Left lung (tissue), 10 donors: Measurements from ENCODE around the gene KANK4. TPM values are rescaled to one million over a fixed set of nuclear protein-coding genes. Genes with fewer than 3 reads are reported as not detected.

Experiments
- ATAC-seq: fragments of 200-7000 bp; cut with Tn5 transposase; one replicate; pipeline ENCODE4 v1.9.1; 2020; ENCODE audit warnings: moderate library complexity
- DNase-seq, 4 donors: peaks; one replicate each; pipeline ENCODE4 v3.0.0-alpha.2; 2013 to 2020
- H3K27ac ChIP-seq, 2 donors: fragments of 200-600 bp; sonication (generic) in 1 of 2; one replicate each; pipeline versions ENCODE4 v1.5.0 to v1.8.0; 2020 to 2021
- H3K27me3 ChIP-seq, 2 donors: fragments of 200-600 bp; sonication (generic) in 1 of 2; one replicate each; pipeline versions ENCODE4 v1.5.0 to v1.8.0; 2020 to 2021
- H3K36me3 ChIP-seq, 2 donors: fragments of 200-600 bp; sonication (generic) in 1 of 2; one replicate each; pipeline versions ENCODE4 v1.5.0 to v1.8.0; 2020 to 2021
- H3K4me1 ChIP-seq, 2 donors: fragments of 200-600 bp; one replicate each; pipeline ENCODE4 v1.8.0; 2021
- H3K4me3 ChIP-seq, 2 donors: fragments of 200-600 bp; sonication (generic) in 1 of 2; one replicate each; pipeline versions ENCODE4 v1.5.0 to v1.8.0; 2020 to 2021; ENCODE audit warnings: mild to moderate bottlenecking in 1 of 2
- H3K9me3 ChIP-seq, 2 donors: fragments of 200-600 bp; sonication (generic) in 1 of 2; one replicate each; pipeline versions ENCODE4 v1.5.0 to v1.8.0; 2020 to 2021
- intact Hi-C, 2 donors: fragments of 100-400 bp; cut with DNase I; formaldehyde crosslinking; loops; one replicate each; pipeline versions ENCODE4 v1.11.2 to v1.14.2; 2022
- polyA plus RNA-seq, 6 donors: library from polyadenylated mRNA; unstranded; fragments of 120-200 nt; gene quantifications; one replicate each; pipeline ENCODE4 v1.2.1, GENCODE V29; 2013; ENCODE audit not compliant: insufficient read length in 6 of 6
- total RNA-seq, 2 donors: library from RNA; stranded (reverse); fragmentation: NEBNext Ultra II Directional; extraction: Animal tissue kit (Norgen Biotek cat#: 25700); gene quantifications; one replicate each; pipeline ENCODE4 v1.2.1, GENCODE V29; 2021
- TF ChIP-seq, protein P1 (sequence below), 2 donors: fragments of 200-600 bp; sonication (generic) in 1 of 2; IDR thresholded peaks; one replicate each; pipeline versions ENCODE4 v1.5.0 to v1.8.0; 2021; ENCODE audit warnings: antibody characterized with exemption in 2 of 2
- donor health status: DM: no; HTN: yes; CAD: no.
- donor health status: DM: no; HTN: no; CAD: no.

Gene KANK4
- total and polyA plus RNA-seq, 8 donors = 2.0 to 15.1 (median 11.2) TPM

DNA sequence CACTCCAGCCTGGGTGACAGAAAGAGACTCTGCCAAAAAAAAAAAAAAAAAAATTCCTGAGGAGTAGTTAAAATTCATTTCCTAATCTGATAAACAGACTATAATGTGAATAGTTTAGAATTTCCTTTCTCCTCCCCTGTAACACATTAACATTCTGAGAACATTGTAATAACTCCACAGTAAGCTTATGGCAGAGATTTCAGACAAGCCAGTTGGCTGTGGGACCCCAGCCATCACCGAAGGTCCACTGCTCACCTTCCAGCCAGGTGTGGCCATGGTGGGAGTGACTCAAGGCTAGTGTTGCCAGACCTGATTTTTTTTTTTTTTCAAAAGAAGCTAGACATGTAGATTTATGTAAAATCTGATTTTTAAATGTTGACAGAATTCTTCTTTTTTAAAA, 11.8 kb downstream of the KANK4 start:
- Histone ChIP-seq H3K36me3 (no peaks in the 10 kb centered on the region), H3K9me3 (no peaks in the 10 kb centered on the region), H3K27me3 (no peaks in the 10 kb centered on the region), H3K27ac (no peak overlapping the region), H3K4me3 (no peak overlapping the region), H3K4me1 (no peaks in the 10 kb centered on the region)
- TF ChIP-seq, protein P1, sequence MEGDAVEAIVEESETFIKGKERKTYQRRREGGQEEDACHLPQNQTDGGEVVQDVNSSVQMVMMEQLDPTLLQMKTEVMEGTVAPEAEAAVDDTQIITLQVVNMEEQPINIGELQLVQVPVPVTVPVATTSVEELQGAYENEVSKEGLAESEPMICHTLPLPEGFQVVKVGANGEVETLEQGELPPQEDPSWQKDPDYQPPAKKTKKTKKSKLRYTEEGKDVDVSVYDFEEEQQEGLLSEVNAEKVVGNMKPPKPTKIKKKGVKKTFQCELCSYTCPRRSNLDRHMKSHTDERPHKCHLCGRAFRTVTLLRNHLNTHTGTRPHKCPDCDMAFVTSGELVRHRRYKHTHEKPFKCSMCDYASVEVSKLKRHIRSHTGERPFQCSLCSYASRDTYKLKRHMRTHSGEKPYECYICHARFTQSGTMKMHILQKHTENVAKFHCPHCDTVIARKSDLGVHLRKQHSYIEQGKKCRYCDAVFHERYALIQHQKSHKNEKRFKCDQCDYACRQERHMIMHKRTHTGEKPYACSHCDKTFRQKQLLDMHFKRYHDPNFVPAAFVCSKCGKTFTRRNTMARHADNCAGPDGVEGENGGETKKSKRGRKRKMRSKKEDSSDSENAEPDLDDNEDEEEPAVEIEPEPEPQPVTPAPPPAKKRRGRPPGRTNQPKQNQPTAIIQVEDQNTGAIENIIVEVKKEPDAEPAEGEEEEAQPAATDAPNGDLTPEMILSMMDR (IDR thresholded peaks at IDR 0.05) = no peak
- ATAC-seq (no peak), DNase-seq (no peak)
- intact Hi-C loops = no loop called here

DNA sequence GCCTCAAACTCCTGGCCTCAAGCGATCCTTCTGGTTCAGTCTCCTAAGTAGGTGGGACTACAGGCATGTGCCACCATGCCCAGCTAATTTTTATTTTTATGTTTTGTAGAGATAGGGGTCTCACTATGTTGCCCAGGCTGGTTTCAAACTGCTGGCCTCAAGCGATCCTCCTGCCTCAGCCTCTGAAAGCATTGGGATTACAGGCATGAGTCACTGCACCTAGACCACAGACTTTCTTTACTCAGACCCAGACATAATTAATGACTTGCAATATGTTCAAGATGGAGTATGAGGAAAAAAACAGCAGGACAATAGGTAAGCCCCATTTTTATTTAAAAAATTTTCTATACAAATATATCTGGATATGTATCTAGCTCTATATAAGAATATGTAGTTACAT, 13.2 kb downstream of the KANK4 start:
- no peaks in the 10 kb centered on the region for H3K4me1 ChIP-seq
- no peak overlapping the region for H3K4me3 ChIP-seq
- no peak for DNase-seq
- H3K9me3 ChIP-seq = no peaks in the 10 kb centered on the region
- ATAC-seq = no peak
- TF ChIP-seq, protein P1 (IDR thresholded peaks at IDR 0.05) = no peak
- no peaks in the 10 kb centered on the region for H3K36me3 ChIP-seq
- intact Hi-C loops = no loop called here
- H3K27ac ChIP-seq = no peak overlapping the region
- H3K27me3 ChIP-seq = no peaks in the 10 kb centered on the region

DNA sequence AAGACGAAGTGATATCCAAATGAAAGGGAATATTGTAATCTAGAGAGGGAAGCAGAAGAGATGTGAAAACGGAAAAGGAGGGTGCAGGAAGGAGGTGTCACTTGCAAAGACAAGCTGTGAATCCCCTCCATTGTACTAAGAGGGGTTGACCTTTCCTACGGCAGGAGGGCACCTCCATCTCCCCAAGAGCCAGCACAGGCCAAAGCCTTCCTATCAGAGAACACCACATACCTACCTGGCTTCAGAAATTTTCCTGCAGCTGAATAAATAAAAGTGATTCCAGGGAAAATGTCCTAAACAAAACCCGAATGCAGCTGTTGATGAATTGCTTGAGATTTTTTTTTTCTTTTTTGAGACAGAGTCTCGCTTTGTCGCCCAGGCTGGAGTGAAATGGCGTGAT, 14.3 kb downstream of the KANK4 start:
- TF ChIP-seq, protein P1 (IDR thresholded peaks at IDR 0.05) = no peak
- Histone ChIP-seq H3K9me3 (no peaks in the 10 kb centered on the region), H3K27ac (no peak overlapping the region), H3K27me3 (no peaks in the 10 kb centered on the region), H3K4me3 (no peak overlapping the region), H3K4me1 (no peaks in the 10 kb centered on the region), H3K36me3 (no peaks in the 10 kb centered on the region)
- ATAC-seq (no peak), DNase-seq (no peak)
- intact Hi-C loops = no loop called here

DNA sequence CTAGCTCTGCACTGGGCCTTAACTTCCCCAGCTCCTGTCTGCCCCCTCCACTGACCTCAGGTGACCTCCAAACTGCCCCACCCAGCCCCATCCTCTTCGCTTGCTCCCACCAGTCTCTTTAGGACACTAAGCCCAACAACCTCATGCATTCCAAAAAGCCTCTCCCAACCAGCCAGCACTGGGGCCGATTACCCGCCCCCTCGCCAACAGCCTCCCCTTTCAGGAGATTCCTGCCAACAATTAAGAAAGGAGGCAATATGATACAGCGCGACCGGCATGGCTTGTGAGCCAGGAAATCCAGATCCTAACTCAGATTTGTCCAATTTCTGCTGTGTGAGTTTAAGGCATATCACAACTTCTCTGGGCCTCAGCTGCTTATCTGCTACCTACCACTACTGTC, 14.7 kb downstream of the KANK4 start:
- DNase-seq (no peak), ATAC-seq (no peak)

DNA sequence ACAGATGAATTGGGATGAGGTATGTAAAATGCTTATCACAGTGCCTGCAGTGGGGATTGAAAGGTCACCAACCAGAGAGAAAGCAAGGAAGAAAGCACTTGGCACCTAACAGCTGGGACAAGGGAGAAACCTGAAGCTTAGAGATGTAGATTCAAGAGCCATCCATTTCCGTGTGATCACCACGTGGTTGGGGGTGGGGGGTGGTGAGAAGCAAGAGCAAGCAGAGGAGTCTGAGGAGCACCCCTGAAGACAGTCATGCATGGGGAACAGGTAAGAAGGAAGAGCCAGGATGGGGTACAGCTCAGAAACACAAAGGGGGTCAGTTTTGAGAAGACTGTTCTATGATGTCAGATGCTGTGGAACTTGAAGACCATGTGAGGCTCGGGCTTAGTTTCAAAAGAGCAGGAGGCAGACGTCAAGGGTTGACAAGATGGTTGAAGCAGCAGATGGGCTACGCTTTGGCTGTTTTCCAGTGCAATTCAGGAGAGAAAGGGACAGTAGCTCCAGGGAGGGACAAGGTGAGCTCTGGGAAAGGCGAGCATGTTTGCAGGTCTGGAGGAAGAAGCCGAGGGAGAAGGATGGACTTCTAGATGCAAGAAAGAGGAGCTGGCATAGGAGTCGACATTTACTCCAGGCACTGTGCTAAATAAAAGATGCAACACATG, 17.4 kb downstream of the KANK4 start:
- H3K27me3 ChIP-seq = no peaks in the 10 kb centered on the region
- DNase-seq (no peak), ATAC-seq (no peak)
- no peak overlapping the region for H3K27ac ChIP-seq
- no peaks in the 10 kb centered on the region for H3K36me3 ChIP-seq
- intact Hi-C loops = no loop called here
- no peaks in the 10 kb centered on the region for H3K9me3 ChIP-seq
- TF ChIP-seq, protein P1 (IDR thresholded peaks at IDR 0.05) = no peak
- no peaks in the 10 kb centered on the region for H3K4me1 ChIP-seq
- no peak overlapping the region for H3K4me3 ChIP-seq

More for the DNA sequence above, 14.7 kb downstream of the KANK4 start:
- no peak overlapping the region for H3K4me3 ChIP-seq
- no peaks in the 10 kb centered on the region for H3K36me3 ChIP-seq
- H3K4me1 ChIP-seq = no peaks in the 10 kb centered on the region
- H3K27ac ChIP-seq = no peak overlapping the region
- TF ChIP-seq, protein P1 (IDR thresholded peaks at IDR 0.05) = no peak
- intact Hi-C loops = no loop called here
- H3K27me3 ChIP-seq = no peaks in the 10 kb centered on the region
- no peaks in the 10 kb centered on the region for H3K9me3 ChIP-seq
